Neuronal stem cell (in vitro differentiated cells): ENCODE results near the gene DSC3.

Experiments used
- DNase-seq: peaks from one replicate; pipeline ENCODE4 v3.0.0-alpha.2; 2013; ENCODE audit warnings: low spot score
- H2AFZ ChIP-seq: one replicate; pipeline ENCODE4 v1.6.1; 2013; ENCODE audit warnings: mild to moderate bottlenecking, low read length, inconsistent platforms
- H2AK5ac ChIP-seq: 2 replicates; pipeline ENCODE4 v1.6.1; 2013; ENCODE audit warnings: low read depth, mild to moderate bottlenecking, inconsistent platforms, low read length, moderate library complexity, mixed read lengths
- H2BK120ac ChIP-seq: 2 replicates; pipeline ENCODE4 v1.6.1; 2013; ENCODE audit warnings: low read depth, mild to moderate bottlenecking, inconsistent platforms, low read length, moderate library complexity, mixed read lengths
- H2BK12ac ChIP-seq: one replicate; pipeline ENCODE4 v1.6.1; 2013; ENCODE audit warnings: low read length, inconsistent platforms
- H2BK15ac ChIP-seq: 2 replicates; pipeline ENCODE4 v1.6.1; 2013; ENCODE audit warnings: mild to moderate bottlenecking, low read length, inconsistent platforms, mixed read lengths
- H2BK5ac ChIP-seq: one replicate; pipeline ENCODE4 v1.6.1; 2013; ENCODE audit warnings: inconsistent platforms, mild to moderate bottlenecking, low read length, moderate library complexity
- H3K14ac ChIP-seq: one replicate; pipeline ENCODE4 v1.6.1; 2013; ENCODE audit warnings: low read length, inconsistent platforms
- H3K18ac ChIP-seq: 2 replicates; pipeline ENCODE4 v1.6.1; 2013; ENCODE audit warnings: low read length, inconsistent platforms
- H3K23ac ChIP-seq: 2 replicates; pipeline ENCODE4 v1.6.1; 2013; ENCODE audit warnings: low read depth, mild to moderate bottlenecking, mixed read lengths, low read length, inconsistent platforms; ENCODE audit not compliant: poor library complexity
- H3K27ac ChIP-seq: replicated peaks from 3 replicates; pipeline ENCODE4 v1.5.1; 2013; ENCODE audit warnings: low read length, inconsistent platforms
- H3K27me3 ChIP-seq, 3 experiments: 2 replicates each; pipeline ENCODE4 v1.6.1; 2013; ENCODE audit warnings: low read length in 3 of 3, mild to moderate bottlenecking in 2 of 3, inconsistent platforms in 1 of 3, low read depth in 1 of 3, mixed read lengths in 1 of 3, moderate library complexity in 1 of 3; ENCODE audit not compliant: control insufficient read depth in 3 of 3, insufficient read depth in 3 of 3
- H3K36me3 ChIP-seq, 2 donors: replicated peaks in 1 of 2; 2 replicates each; pipeline ENCODE4 v1.6.1; 2013; ENCODE audit warnings: low read length in 2 of 2; ENCODE audit not compliant: control insufficient read depth in 2 of 2, insufficient read depth in 2 of 2
- H3K4ac ChIP-seq: 2 replicates; pipeline ENCODE4 v1.6.1; 2013; ENCODE audit warnings: inconsistent platforms, mild to moderate bottlenecking, low read length, moderate library complexity
- H3K4me1 ChIP-seq, 2 donors: 1 replicate in 1 of 2; 2 replicates in 1 of 2; pipeline ENCODE4 v1.6.1; 2013; ENCODE audit warnings: low read length in 2 of 2, low read depth in 1 of 2; ENCODE audit not compliant: control insufficient read depth in 2 of 2, insufficient read depth in 1 of 2
- H3K4me2 ChIP-seq: one replicate; pipeline ENCODE4 v1.6.1; 2013; ENCODE audit warnings: mild to moderate bottlenecking, low read length, inconsistent platforms; ENCODE audit not compliant: insufficient read depth, poor library complexity, severe bottlenecking
- H3K4me3 ChIP-seq, 2 donors: 2 replicates each; pipeline ENCODE4 v1.5.1; 2013; ENCODE audit warnings: low read length in 2 of 2, mild to moderate bottlenecking in 2 of 2, inconsistent platforms in 1 of 2, moderate library complexity in 1 of 2
- H3K79me1 ChIP-seq: one replicate; pipeline ENCODE4 v1.6.1; 2013; ENCODE audit warnings: low read depth, mild to moderate bottlenecking, inconsistent platforms, low read length, moderate library complexity
- H3K9ac ChIP-seq: one replicate; pipeline ENCODE4 v1.6.1; 2013; ENCODE audit warnings: mild to moderate bottlenecking, low read depth, low read length, inconsistent platforms; ENCODE audit not compliant: poor library complexity
- H3K9me3 ChIP-seq, 2 donors: replicated peaks in 1 of 2; 2 replicates each; pipeline versions ENCODE3 to v1.6.1; 2013; ENCODE audit warnings: low read length in 2 of 2, mild to moderate bottlenecking in 2 of 2, inconsistent platforms in 1 of 2, low read depth in 1 of 2, mixed read lengths in 1 of 2, moderate library complexity in 1 of 2; ENCODE audit not compliant: control insufficient read depth in 2 of 2, insufficient read depth in 1 of 2
- H4K8ac ChIP-seq: one replicate; pipeline ENCODE4 v1.6.1; 2013; ENCODE audit warnings: low read depth, mild to moderate bottlenecking, inconsistent platforms, low read length, moderate library complexity
- H4K91ac ChIP-seq: one replicate; pipeline ENCODE4 v1.6.1; 2013; ENCODE audit warnings: low read length, low read depth, mild to moderate bottlenecking, inconsistent platforms; ENCODE audit not compliant: poor library complexity
- WGBS, 2 donors: extraction: QIAGEN DNeasy Blood & Tissue Kit; methylation state at CpG; one replicate each; pipeline ENCODE4 v1.1.7; 2013; ENCODE audit warnings: missing lambda C conversion rate in 2 of 2, mixed read lengths in 1 of 2; ENCODE audit not compliant: insufficient read length in 2 of 2, insufficient replicate concordance in 1 of 2; ENCODE audit errors: extremely low coverage in 2 of 2; 5-methylcytosine and 5-hydroxymethylcytosine counted together

DSC3 gene

DNA sequence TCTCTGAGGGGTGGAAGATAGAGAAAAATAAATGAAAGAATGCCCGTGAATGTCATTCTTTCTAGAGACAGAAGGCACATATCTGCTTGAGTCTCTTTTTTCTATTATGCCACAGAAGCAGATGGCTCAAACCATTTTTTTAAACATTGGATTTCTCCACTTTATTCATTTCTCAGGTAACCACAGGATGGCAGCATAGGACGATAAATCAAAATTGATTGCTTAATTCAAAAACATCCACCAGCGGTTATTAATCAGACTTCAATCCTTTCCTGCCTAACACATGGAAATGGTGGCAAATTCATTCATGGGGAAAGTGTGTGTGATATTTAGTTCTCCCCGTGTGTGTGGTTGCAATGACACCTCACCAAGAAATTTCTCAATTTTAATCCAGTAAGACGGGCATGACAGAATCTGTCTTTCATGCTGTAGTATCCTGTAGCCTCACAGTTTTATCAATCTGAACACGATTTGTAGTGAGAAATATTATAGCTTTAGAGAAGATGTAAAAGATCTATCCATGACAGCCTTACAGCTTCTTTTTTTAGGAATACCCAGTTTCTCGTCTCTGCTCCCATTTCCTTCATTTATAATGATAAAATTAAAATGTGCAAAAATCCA, 72.2 kb downstream of the DSC3 start:
- H3K4ac ChIP-seq: no peak overlapping the region
- H3K14ac ChIP-seq: no peak overlapping the region
- H3K9me3 ChIP-seq: no peaks in the 10 kb centered on the region
- no peak overlapping the region for H3K4me3 ChIP-seq
- WGBS, 2 donors: no CpG with 5 or more reads among the region's 7 CpGs
- H3K27me3 ChIP-seq: peaks cover 0 to 3% (median 0%) of the 10 kb centered on the region in 3 experiments
- H4K8ac ChIP-seq: no peak overlapping the region
- no peak overlapping the region for H3K18ac ChIP-seq
- H4K91ac ChIP-seq: no peak overlapping the region
- no peak overlapping the region for H3K4me2 ChIP-seq
- no peak overlapping the region for H2BK12ac ChIP-seq
- no peak overlapping the region for H2BK15ac ChIP-seq
- H2BK5ac ChIP-seq: no peak overlapping the region
- H3K4me1 ChIP-seq: no peaks in the 10 kb centered on the region
- H3K36me3 ChIP-seq: no peaks in the 10 kb centered on the region
- no peaks in the 10 kb centered on the region for H3K79me1 ChIP-seq
- no peak for DNase-seq
- H3K9ac ChIP-seq: no peak overlapping the region
- H2AK5ac ChIP-seq: no peak overlapping the region
- H3K23ac ChIP-seq: no peak overlapping the region
- no peak overlapping the region for H3K27ac ChIP-seq
- H2BK120ac ChIP-seq: no peak overlapping the region
- H2AFZ ChIP-seq: no peak overlapping the region

DNA sequence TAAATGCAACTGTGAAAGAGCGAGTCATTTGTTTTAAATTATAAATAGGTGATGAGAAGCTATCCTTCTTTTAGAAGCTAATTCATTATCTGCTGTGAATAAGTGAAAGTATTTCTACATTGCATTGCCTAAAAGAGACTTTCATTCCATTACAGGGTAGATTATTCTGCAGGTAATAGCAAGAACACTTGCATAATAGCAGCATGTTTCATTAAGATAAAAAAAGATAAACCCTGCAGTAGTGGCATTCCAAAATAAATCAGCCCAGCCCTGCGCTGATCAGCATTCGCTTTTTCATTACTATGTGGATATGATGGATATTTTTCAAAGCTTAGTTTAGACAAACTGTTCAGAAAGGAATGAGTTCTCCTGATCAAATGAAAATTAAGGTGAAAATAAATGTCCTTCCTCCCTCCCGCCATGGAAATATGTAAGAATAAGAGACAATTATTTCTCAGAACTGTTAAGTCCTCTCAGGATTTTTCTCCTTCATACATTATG, 72.8 kb downstream of the DSC3 start:
- Histone ChIP-seq H3K4ac (no peak overlapping the region), H2BK15ac (no peak overlapping the region), H3K9ac (no peak overlapping the region), H3K79me1 (no peaks in the 10 kb centered on the region), H2BK12ac (no peak overlapping the region), H3K14ac (no peak overlapping the region), H3K4me3 (no peak overlapping the region), H2AFZ (no peak overlapping the region), H3K9me3 (no peaks in the 10 kb centered on the region), H2BK120ac (no peak overlapping the region), H4K91ac (no peak overlapping the region), H3K18ac (no peak overlapping the region), H3K36me3 (no peaks in the 10 kb centered on the region), H3K4me1 (no peaks in the 10 kb centered on the region), H2AK5ac (no peak overlapping the region), H2BK5ac (no peak overlapping the region), H3K27ac (no peak overlapping the region), H3K27me3 (peaks cover 0 to 3% (median 0%) of the 10 kb centered on the region in 3 experiments), H3K23ac (no peak overlapping the region), H4K8ac (no peak overlapping the region), H3K4me2 (no peak overlapping the region)
- DNase-seq: no peak
- no CpG with 5 or more reads among the region's 4 CpGs for WGBS, 2 donors

DNA sequence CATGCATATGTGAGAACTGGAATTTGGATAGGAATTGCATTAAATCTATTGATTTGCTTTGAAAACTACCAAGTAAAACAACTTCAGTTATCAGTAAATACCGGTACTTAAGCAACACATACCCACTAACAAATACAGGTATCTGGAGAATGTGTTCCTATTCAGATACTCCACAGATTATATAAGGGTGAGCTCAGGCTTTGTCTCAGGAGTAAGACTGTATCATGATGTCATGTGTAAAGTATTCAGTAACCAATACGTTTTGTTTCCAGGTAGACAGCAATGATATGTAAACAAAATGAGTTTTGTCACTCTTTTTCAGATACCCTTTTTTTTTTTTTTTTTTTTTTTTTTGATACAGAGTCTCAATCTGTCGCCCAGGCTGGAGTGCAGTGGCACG, 74.8 kb downstream of the DSC3 start:
- Histone ChIP-seq H3K36me3 (no peaks in the 10 kb centered on the region), H2BK15ac (no peak overlapping the region), H3K79me1 (no peaks in the 10 kb centered on the region), H2AK5ac (no peak overlapping the region), H4K91ac (no peak overlapping the region), H3K9me3 (no peaks in the 10 kb centered on the region), H3K4me2 (no peak overlapping the region), H3K4me3 (no peak overlapping the region), H2BK12ac (no peak overlapping the region), H3K27ac (no peak overlapping the region), H2BK5ac (no peak overlapping the region), H3K4me1 (no peaks in the 10 kb centered on the region), H2AFZ (no peak overlapping the region), H3K9ac (no peak overlapping the region), H2BK120ac (no peak overlapping the region), H3K18ac (no peak overlapping the region), H3K14ac (no peak overlapping the region), H3K4ac (no peak overlapping the region), H3K23ac (no peak overlapping the region), H4K8ac (no peak overlapping the region), H3K27me3 (no peaks in the 10 kb centered on the region)
- no peak for DNase-seq
- no CpG with 5 or more reads among the region's 4 CpGs for WGBS, 2 donors

DNA sequence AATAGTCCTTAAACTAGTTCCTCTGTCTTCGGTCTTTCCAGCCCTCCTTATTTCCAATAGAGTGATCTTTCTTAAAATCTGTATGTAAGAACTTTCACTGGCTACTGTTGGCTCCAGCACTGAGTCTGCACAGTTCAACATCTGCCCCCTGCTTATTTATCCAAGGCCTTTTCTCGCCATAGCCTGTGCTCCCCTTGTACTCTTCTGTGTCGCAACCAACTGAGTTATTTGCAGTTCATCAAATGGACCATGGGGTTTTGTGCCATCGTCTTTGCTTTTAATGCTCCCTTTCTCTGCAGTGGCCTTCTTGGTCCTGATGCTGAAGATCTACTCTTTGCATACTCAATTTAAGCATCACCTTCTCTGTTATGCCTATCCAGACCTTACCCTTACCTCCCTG, 77.3 kb downstream of the DSC3 start:
- Histone ChIP-seq H2AK5ac (no peak overlapping the region), H2BK120ac (no peak overlapping the region), H3K79me1 (no peaks in the 10 kb centered on the region), H3K23ac (no peak overlapping the region), H3K18ac (no peak overlapping the region), H3K4me1 (no peaks in the 10 kb centered on the region), H3K27ac (no peak overlapping the region), H2BK12ac (no peak overlapping the region), H4K8ac (no peak overlapping the region), H3K4me2 (no peak overlapping the region), H3K9me3 (no peaks in the 10 kb centered on the region), H2BK5ac (no peak overlapping the region), H4K91ac (no peak overlapping the region), H2BK15ac (no peak overlapping the region), H3K36me3 (no peaks in the 10 kb centered on the region), H3K27me3 (no peaks in the 10 kb centered on the region), H3K4ac (no peak overlapping the region), H3K4me3 (no peak overlapping the region), H3K9ac (no peak overlapping the region), H2AFZ (no peak overlapping the region), H3K14ac (no peak overlapping the region)
- no peak for DNase-seq
- no CpG with 5 or more reads among the region's 4 CpGs for WGBS, 2 donors
